GM19240 (cell line): ENCODE data around the gene FHOD3.

Experiments
- DNase-seq: peaks from one replicate; pipeline ENCODE4 v3.0.0; 2011; ENCODE audit warnings: low spot score; ENCODE audit not compliant: insufficient read length

The FHOD3 gene

DNA sequence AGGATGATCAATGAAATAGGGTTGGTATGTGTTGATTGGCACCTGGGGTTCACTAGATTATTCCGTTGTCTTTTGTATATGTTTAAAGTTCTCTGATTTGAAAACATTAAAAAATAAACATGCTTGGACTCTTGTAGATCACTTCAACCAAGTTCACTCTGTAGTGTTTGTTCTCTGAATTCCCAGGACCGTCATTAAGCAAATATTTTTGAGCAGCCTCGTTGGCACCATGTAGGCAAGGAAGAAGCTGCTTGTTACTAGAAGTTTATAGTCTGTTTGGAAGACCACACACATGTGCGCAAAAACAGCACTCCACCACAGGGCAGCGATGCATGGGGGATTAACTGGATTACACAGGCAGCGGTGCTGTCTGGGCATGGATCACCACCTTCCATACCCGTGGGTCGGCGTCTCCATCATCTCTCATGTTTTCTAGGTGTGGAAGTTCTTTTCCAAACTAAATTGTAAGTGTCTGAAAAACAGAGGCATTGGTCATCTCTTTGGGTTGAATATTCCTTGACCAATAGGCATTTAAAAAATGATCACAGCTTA is 212.2 kb downstream of the FHOD3 start:
- DNase-seq = no peak

DNA sequence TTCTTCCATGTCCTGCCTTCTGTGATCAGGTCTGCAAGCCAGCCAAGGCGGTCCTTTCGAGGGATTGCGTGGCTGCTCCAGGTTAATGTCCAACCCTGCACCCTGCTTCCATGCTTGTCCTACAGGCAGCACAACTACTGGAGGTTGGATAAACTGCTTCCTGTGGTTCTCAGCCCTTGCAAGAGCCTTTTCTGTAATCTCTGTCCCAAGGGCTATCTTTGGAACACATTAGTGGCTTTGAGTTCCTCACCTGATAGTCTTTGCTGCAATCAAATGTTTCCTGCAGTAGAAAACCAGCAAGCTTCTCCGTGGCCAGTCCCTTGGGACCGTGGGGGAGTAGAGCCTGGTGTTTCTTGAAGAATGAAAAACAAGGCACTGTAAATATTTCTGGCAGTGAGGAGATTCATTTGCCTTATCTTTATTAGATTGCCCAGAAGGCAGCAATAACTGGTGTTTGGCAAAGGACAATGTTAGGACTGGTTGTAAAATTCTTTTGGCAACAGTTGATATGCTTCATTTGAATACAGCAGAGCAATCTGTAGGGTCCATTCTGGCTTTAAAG is 214.4 kb downstream of the FHOD3 start:
- no peak for DNase-seq

DNA sequence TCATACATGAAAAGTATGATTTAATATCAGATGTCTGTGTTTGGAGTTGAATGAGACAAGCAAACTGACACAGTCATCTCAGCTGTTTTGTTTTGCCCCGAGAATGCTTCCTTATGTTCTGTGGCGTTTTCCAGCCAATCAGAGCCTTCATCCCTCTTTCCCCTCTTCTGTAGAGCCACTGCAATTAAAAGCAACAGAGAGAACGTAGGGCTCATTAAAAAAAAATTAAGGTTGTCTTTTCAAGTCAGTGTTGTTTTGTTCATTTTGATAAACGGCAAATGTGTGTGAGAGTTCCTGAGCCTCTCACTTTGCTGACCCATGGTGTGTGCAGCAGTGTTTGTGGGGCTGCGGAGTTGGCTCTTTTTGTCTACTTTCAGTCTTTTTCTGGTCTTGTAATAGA is 216.0 kb downstream of the FHOD3 start:
- DNase-seq = no peak

DNA sequence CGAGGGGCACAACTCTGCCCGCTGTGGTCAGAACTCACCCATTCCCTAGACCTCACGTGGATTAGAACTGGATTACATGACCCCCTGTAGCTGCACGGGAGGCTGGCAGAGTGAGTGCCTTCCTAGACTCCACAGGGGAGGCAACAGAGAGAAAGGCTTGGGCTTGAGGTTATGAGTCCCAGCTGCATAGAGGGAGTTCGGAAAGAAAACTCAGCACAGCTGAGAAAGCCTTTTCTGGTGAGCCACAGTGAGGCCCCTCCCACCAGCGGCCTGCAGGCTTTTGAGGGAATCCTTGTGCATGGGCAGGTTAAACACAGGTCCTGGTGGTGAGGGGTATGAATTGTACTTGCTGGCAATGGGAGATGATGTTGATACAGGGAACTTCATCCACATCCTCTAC is 217.3 kb downstream of the FHOD3 start:
- no peak for DNase-seq

DNA sequence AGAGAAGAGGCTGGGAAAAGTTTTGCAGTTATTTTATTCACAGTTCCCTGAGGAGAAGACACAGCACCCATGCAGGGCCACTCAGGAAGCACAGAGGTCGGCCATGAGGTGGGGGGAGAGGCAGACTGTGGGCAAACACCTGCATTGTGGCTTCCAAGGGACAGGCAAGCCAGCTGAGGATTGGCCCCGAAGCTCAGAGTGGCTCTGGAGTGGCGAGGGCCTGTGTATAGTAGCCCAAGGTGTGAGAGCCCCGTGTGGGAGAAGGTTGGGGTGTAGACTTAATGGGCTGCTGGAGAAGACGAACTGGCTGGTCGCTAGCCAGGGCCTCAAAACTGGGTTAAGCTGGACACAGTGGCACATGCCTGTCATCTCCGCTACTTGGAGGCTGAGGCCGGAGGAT is 218.7 kb downstream of the FHOD3 start:
- DNase-seq = no peak

DNA sequence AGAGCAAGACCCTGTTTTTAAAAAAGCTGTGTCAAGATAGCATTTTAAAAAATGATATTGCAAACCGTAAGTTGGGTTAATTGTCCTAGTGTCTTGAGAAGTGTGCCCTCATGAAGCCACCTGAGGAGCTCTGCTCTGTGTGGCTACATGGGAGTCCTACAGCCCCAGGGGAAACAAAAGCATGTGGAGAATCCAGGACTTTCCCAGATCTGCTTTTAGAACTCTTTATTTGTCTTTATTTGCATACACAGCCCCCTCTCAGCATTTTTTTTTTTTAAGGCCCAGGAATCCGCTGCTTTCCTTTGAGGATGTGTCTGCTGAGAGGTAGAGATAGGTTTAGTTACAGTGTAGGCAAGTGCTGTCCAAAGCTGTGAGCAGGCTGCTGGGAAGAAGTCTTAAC is 219.2 kb downstream of the FHOD3 start:
- DNase-seq = no peak

DNA sequence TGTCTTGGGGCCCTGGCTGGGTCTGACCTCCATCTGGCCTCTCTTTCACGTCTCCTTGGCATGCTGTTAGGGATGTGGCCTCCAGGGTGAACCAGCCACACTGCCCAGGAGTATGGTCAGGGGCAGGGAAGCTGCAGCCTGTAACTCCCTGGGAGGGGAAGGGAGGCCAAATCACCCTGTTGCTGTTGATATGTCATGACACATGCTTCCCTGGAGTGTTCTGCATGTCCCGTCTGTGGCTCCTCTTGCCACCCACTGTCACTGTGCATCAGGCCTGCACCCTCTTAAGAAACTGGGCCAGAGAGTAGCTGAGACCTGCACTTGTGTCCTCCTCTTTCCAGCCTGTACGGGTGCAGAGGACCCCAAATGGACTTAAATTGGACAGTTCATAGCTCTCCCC is 221.3 kb downstream of the FHOD3 start:
- DNase-seq = no peak

DNA sequence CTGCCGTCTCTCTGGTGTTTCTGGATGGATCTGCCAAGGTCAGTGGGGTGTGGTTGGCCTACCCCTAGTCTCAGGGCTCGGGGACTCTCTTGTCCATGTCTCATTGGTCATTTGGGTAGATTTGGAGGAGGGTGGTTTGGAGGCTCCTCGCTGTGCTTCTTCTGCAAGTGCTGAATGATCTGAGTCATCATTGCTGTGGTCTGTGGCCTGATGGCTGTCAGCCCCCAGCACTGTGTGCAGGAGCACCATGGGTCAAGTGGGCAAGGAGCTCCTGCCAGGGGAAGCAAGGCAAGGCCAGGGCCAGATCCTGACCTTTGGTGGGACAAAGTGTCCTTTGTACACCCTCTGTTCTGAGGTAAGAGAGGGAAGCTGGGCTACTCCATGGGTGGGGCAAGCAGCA is 221.8 kb downstream of the FHOD3 start:
- DNase-seq = no peak

DNA sequence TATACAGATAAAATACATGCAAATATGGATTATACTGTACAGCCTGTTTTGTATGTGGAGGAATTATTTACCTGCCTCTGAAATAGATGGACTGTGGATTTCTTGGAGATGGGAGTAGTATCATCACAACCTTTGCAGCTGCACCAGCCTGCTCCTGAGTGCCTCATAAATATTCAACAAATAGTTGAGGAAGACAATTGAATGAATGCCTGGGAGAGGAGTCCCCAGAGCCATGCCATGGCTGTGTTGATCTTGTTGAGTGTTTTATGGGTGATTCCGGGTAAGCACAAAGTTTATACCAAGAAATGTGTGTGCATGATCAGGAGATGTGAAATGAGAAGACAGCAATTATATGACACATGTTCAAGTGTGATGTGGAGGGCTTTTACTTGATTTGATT is 225.0 kb downstream of the FHOD3 start:
- DNase-seq = no peak

DNA sequence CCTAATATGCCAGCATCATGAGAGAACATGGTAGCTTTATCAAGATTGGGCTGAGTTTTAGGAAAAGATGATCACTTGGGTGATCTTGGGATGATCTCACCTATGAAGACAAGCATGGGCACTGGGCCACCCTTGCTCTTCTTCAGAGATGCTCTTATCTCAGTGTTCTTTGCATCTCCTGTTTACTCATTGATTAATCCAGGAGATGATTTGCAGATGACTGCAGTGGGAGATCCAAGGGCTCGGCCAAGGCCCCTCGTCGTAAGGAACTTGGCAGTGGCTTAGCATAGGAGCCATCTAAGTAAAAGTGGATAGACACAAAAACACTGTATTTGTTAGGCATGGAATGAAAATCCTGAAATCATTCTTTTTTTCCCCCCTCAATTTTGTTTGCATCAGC is 228.4 kb downstream of the FHOD3 start:
- DNase-seq = no peak

DNA sequence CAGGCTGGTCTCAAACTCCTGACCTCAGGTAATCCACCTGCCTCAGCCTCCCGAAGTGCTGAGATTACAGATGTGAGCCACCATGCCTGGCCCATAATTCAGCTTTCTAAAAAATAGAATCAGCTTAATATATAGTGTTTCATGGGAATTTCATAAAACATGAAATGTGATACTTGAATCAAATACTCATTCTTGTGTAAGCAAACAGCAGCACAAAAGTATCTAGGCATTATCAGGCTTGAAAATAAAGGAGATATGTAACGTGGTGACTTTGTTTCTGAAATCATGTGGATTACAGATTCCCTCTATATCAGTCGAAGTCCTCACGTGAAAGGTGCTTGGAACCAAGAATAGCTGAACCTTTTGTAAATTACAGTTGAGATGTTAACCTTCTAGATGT is 229.1 kb downstream of the FHOD3 start:
- no peak for DNase-seq

DNA sequence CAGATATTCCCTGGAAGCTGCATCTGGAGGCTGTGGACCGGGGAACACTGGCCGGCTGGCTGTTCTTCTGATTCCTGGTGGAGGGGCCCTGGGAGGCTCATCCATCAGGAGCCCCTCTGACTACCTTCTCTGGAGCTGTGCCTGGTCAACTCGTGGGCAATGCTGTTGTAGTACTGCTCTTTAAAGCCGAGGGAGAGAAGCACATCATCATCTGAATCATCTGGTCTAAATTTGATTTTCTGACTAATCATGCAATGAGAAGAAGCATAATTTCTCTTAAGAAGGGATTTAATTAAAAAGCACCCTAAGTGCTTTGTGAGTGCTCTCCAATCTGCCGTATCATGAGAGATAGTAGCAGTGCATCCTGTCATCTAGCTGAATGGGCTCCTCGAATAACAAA is 229.5 kb downstream of the FHOD3 start:
- DNase-seq = no peak

DNA sequence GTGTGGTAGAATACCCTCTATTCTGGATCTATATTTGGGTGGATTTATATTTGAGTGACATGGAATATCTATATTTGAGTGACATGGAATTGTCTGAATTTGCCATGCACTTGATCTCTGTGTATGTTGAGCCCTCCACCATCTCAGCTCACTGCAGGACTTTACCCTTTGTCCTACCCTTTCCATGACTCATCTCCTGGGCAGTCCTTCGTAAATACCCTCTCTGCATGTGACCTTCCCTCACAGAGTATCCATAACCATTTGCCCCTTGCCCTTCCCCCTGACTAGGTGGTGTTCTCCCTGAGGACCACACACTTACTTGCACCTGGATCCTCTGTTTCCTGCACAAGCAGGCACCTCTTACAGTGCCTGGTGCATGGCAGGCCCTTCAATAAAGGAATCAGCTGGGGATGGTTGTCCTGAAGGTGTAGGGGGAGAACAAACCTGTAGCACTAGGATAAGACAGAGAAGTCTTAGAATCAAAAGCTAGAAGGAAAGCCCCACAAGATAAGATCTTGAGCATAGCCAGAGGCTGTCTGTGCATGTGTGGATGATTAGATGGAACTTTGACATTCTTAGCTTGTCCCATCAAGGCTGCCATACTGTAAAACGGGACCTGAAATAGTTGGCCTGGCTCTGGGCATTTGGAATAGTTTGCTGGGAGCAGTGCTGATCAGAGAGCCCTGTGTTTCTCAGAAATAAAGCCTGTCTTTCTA is 230.4 kb downstream of the FHOD3 start:
- no peak for DNase-seq

DNA sequence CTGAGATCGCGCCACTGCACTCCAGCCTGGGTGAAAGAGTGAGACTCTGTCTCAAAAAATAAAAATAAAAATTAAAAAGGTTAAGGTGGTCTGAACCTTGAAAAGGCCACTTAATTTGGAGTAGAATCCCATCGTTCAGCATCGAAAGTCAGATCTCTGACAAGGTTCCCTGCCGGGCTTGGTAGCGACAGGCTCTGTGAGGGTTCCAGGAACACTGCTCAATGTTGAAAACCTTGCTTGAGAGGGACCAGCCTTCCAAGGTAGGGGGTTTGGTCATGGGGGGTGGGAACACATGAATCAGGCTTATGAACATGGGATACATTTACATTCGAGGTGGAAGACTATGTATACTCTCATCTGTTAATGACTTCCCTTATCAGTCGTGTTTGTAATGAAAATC is 232.2 kb downstream of the FHOD3 start:
- no peak for DNase-seq

DNA sequence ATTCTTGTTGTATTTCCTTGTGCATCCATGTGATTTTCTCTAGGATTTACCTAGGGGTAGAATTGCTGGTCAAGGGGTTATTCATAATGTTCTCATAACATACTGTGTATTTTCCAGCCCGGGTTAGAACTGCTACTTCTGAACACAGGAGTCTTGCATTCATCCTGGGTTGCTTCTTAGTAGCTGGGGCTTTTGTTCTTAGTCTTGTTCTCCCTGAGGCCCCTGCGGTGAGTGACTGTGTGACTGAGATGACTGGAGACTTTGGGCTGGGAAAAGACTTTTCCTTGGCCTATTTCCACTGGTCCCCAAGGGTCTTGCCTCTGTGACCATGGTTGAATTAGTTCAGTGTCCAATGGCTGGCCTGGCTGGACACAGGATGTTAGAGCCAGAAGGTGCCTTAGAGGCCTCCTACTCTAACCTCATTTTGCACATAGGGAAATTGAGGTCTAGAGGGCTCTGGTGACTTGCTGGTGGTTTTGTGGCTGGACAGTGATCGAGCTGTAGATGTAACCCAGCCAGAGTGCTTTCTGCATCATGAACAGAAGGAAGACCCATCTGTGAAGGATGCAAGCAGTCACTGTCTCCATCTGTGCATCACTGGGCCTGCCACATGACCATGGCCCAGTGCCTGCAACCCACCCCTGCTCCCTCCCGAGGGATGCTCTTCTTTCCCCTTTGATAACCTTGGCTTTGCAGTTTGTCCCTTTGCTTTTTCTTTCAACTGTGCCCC is 233.3 kb downstream of the FHOD3 start:
- no peak for DNase-seq

DNA sequence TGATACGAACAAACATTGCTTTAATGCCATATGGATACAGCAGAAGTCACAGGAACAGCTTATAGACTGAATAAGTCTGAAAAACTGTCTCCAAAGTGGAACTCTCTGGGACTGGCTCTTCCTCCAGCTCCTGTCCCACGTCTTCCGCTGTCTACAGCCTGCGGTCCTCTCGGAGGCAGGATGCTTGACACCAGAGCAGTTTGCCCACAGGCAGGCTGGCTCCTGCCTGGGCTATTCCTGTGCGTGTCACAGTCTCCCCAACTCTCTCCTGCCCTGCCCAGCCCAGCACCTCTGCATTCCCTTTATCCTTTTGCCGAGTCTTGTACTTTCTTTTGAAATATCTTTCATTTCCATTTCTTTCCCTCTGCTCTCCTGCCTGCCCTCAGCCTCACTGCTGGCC is 234.1 kb downstream of the FHOD3 start:
- DNase-seq = no peak

DNA sequence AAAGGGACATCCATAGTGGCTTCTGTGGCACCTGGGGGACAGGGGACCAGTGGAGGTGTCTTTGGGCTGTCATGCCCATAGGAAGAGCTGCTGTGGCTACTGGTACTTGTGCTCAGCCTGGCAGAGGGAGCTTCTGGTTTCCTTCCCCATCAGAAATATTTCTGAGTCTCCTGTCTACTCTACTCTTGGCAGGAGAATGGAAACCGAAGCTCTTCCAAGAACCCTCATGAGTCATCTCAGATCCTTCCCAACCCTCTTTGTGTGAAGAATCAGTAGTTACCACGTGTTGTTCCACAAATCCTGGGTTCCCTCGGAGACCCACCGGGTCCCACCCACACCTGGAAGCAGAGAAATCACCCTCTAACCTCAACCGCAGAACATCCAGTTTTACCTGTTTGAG is 234.9 kb downstream of the FHOD3 start:
- no peak for DNase-seq

DNA sequence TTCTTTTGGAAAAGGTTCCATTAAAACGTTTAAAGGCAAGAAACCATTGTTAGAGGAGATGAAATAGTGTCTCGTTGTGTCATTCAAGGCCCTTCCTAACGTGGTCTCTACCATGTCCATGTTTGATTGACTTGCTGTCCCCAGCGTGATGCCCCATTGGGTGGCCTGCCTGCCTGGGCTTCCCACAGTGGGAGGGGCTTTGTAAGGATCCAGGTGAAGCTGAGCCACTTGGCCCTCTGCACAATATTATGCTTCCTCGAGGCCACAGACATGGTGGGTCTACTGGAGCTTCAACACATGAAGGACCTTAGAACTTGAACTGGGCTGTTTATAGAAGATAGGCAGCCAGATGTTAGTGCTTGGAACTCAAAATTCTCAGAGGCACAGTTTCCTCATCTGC is 235.3 kb downstream of the FHOD3 start:
- no peak for DNase-seq

DNA sequence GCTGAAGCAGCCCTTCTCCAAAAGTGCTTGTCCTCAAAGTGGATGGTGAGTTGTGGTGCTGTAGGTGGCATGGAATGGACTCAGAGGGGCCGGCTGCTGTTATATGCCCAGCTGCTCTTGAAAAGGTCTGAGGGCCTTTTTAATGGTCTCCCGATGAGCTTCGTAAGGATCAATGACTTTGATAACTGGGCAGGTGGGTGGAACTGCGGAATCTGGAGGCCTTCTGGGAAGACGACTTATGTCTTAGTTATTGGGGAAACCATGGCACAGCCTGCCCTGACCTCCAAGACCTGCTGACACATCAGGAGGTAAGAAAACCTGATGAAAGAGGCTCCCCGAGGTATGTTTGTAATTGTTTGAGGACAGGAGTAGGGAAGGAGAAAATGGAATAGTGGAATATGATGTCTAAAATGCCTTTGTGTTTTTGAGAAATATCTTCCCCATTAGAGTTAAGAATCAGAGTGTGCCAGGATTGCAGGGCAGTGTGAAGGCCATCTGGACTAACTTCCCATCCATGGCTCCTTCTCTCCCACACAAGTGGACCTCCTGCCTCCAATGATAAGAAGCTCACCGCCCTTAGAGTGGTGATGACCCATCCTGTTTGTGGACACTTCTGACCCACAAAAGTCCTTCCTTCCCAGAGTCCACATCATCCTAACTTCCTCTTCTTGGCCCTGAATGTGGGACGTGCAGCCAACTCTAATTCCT is 236.1 kb downstream of the FHOD3 start:
- no peak for DNase-seq

DNA sequence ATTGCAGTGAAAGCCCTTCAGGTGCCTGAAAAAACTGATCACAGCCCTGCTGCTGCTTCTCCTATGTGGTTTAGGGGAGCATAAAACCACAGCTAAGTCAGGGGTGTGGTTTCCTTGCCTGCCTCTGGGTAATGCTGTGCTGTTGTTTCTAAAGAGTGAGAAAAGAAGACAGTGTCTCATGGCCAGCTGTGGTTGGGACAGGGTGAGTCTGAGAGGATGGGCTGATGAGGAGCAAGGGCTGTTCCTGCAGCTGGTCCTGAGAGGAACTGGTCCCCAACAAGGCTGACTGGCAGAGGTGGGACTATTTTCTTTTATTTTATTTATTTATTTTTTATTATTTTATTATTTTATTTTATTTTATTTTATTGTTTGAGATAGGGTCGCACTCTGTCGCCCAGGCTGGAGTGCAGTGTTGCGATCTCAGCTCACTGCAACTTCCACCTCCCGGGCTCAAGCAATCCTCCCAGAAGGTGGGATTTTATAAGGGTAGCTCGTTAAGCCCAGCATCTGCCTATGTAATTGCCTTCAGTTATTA is 236.7 kb downstream of the FHOD3 start:
- DNase-seq = no peak

DNA sequence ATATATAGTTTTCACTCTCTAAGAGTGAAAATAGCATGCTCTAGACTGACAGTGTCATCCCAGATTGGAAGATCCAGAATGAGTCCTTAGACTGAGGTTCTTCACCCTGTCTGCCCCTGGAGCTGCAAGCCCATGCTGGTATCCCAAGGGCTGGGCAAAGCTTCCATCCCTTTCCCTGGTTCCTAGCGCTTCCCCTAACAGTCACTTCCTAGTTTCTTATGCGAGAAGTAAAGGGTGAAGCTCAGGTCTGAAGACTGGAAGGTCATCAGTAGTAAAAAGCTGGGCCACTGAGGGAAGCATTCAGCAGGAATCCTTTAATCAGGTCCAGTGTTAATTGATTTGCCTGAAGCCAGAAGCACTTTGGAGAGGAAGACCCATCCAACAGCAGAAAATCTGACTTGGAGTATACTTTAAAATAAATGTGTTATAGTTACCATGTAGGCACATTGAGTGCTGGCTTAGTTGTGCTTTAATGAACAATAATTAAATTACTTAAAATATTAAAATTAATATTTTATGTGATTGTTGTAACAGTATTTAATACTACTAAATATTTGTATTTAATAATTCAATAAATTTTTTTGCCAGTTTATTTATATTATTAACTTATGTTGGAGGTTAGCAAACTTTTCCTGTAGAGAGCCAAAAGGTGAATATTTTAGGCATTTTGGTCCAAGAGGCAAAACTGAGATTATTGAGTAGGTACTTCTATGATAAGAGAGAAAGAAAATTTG is 237.9 kb downstream of the FHOD3 start:
- no peak for DNase-seq
